HEK293 (cell line): ENCODE data around the gene CCDC117.

ENCODE experiments used
- BCL11B ChIP-seq: fragments of 450-650 bp; formaldehyde crosslinking; IDR thresholded peaks from 2 replicates; pipeline ENCODE4 v1.5.1; 2016; ENCODE audit warnings: low read depth, missing biosample characterization, missing genetic modification characterization
- GFI1B ChIP-seq: fragments of 450-650 bp; formaldehyde crosslinking; IDR thresholded peaks from 2 replicates; pipeline ENCODE4 v1.5.1; 2016; ENCODE audit warnings: missing biosample characterization, missing genetic modification characterization
- GLIS1 ChIP-seq: fragments of 450-650 bp; formaldehyde crosslinking; IDR thresholded peaks from 2 replicates; pipeline ENCODE4 v1.5.1; 2016; ENCODE audit warnings: missing biosample characterization, missing genetic modification characterization
- HOXC10 ChIP-seq: sonication (generic); formaldehyde crosslinking; IDR thresholded peaks from 2 replicates; pipeline ENCODE4 v1.8.1; 2023; ENCODE audit warnings: mild to moderate bottlenecking, missing genetic modification reagents
- KLF7 ChIP-seq: fragments of 450-650 bp; formaldehyde crosslinking; IDR thresholded peaks from 2 replicates; pipeline ENCODE4 v1.5.1; 2016; ENCODE audit warnings: missing biosample characterization, missing genetic modification characterization, borderline replicate concordance
- REPIN1 ChIP-seq: fragments of 450-650 bp; formaldehyde crosslinking; IDR thresholded peaks from 2 replicates; pipeline ENCODE4 v1.5.1; 2017; ENCODE audit warnings: missing biosample characterization, missing genetic modification characterization, low read depth
- SCRT1 ChIP-seq: fragments of 450-650 bp; formaldehyde crosslinking; IDR thresholded peaks from 2 replicates; pipeline ENCODE4 v1.5.1; 2016; ENCODE audit warnings: missing biosample characterization, missing genetic modification characterization, borderline replicate concordance
- TRIM28 ChIP-seq: IDR thresholded peaks from 2 replicates; pipeline ENCODE4 v1.6.1; 2011; ENCODE audit warnings: low read length, control low read depth, borderline replicate concordance
- ZBTB21 ChIP-seq: fragments of 450-650 bp; formaldehyde crosslinking; IDR thresholded peaks from 2 replicates; pipeline ENCODE4 v1.5.1; 2017; ENCODE audit warnings: missing biosample characterization, missing genetic modification characterization
- ZFP3 ChIP-seq: fragments of 450-650 bp; formaldehyde crosslinking; IDR thresholded peaks from 2 replicates; pipeline ENCODE4 v1.5.1; 2016; ENCODE audit warnings: low read depth, missing biosample characterization, missing genetic modification characterization
- ZNF133 ChIP-seq: fragments of 450-650 bp; formaldehyde crosslinking; IDR thresholded peaks from 2 replicates; pipeline ENCODE4 v1.5.1; 2016; ENCODE audit warnings: missing biosample characterization, missing genetic modification characterization
- ZNF157 ChIP-seq: fragments of 450-650 bp; formaldehyde crosslinking; IDR thresholded peaks from 2 replicates; pipeline ENCODE4 v1.5.1; 2016; ENCODE audit warnings: missing biosample characterization, missing genetic modification characterization
- ZNF223 ChIP-seq: fragments of 450-650 bp; formaldehyde crosslinking; IDR thresholded peaks from 2 replicates; pipeline ENCODE4 v1.5.1; 2016; ENCODE audit warnings: missing biosample characterization, missing genetic modification characterization
- ZNF266 ChIP-seq: fragments of 450-650 bp; formaldehyde crosslinking; IDR thresholded peaks from 2 replicates; pipeline ENCODE4 v1.5.1; 2016; ENCODE audit warnings: missing biosample characterization, missing genetic modification characterization, low read depth
- ZNF274 ChIP-seq, 2 experiments: fragments of 200-500 bp in 1 of 2; fragments of 450-650 bp in 1 of 2; sonication (Bioruptor generic) in 1 of 2; formaldehyde crosslinking in 1 of 2; IDR thresholded peaks; 2 replicates each; pipeline versions ENCODE4 v1.5.1 to v1.6.1; 2014 to 2016; ENCODE audit warnings: borderline replicate concordance in 1 of 2, inconsistent platforms in 1 of 2, low read length in 1 of 2, missing biosample characterization in 1 of 2, missing genetic modification characterization in 1 of 2
- ZNF311 ChIP-seq: fragments of 450-650 bp; formaldehyde crosslinking; IDR thresholded peaks from 2 replicates; pipeline ENCODE4 v1.5.1; 2017; ENCODE audit warnings: missing biosample characterization, missing genetic modification characterization, borderline replicate concordance
- ZNF37A ChIP-seq: fragments of 450-650 bp; IDR thresholded peaks from 2 replicates; pipeline ENCODE4 v1.5.1; 2018; ENCODE audit warnings: missing biosample characterization, missing genetic modification characterization
- ZNF544 ChIP-seq: fragments of 450-650 bp; formaldehyde crosslinking; IDR thresholded peaks from 2 replicates; pipeline ENCODE4 v1.5.0; 2017; ENCODE audit warnings: missing biosample characterization, missing genetic modification characterization
- ZNF549 ChIP-seq: fragments of 450-650 bp; IDR thresholded peaks from 2 replicates; pipeline ENCODE4 v1.5.1; 2018; ENCODE audit warnings: missing biosample characterization, missing genetic modification characterization, mild to moderate bottlenecking, inconsistent platforms, moderate library complexity
- ZNF555 ChIP-seq: fragments of 450-650 bp; formaldehyde crosslinking; conservative IDR thresholded peaks from 2 replicates; pipeline ENCODE4 v1.5.1; 2017; ENCODE audit warnings: missing biosample characterization, mild to moderate bottlenecking, missing genetic modification characterization, inconsistent platforms
- ZNF621 ChIP-seq: fragments of 450-650 bp; formaldehyde crosslinking; IDR thresholded peaks from 2 replicates; pipeline ENCODE4 v1.5.1; 2017; ENCODE audit warnings: missing biosample characterization, missing genetic modification characterization
- ZNF670 ChIP-seq: fragments of 450-650 bp; formaldehyde crosslinking; IDR thresholded peaks from 2 replicates; pipeline ENCODE4 v1.5.1; 2016; ENCODE audit warnings: missing biosample characterization, missing genetic modification characterization, low read depth
- ZNF701 ChIP-seq: fragments of 450-650 bp; formaldehyde crosslinking; IDR thresholded peaks from 2 replicates; pipeline ENCODE4 v1.5.1; 2016; ENCODE audit warnings: missing biosample characterization, missing genetic modification characterization
- ZNF791 ChIP-seq: fragments of 450-650 bp; formaldehyde crosslinking; IDR thresholded peaks from 2 replicates; pipeline ENCODE4 v1.5.1; 2016; ENCODE audit warnings: missing biosample characterization, missing genetic modification characterization
- ZNF837 ChIP-seq: fragments of 450-650 bp; formaldehyde crosslinking; IDR thresholded peaks from 2 replicates; pipeline ENCODE4 v1.5.1; 2016; ENCODE audit warnings: missing biosample characterization, missing genetic modification characterization
- TF ChIP-seq, protein P1 (sequence below): fragments of 450-650 bp; formaldehyde crosslinking; conservative IDR thresholded peaks from 2 replicates; pipeline ENCODE4 v1.5.1; 2016; ENCODE audit warnings: low read depth, missing biosample characterization, missing genetic modification characterization
- TF ChIP-seq, protein P2 (sequence below): fragments of 450-650 bp; formaldehyde crosslinking; optimal IDR thresholded peaks from 2 replicates; pipeline ENCODE3; 2016; ENCODE audit warnings: missing biosample characterization, mild to moderate bottlenecking, missing genetic modification characterization
- TF ChIP-seq, protein P3 (sequence below): fragments of 450-650 bp; formaldehyde crosslinking; IDR thresholded peaks from 2 replicates; pipeline ENCODE4 v1.5.1; 2016; ENCODE audit warnings: missing biosample characterization, missing genetic modification characterization
- TF ChIP-seq, protein P4 (sequence below): fragments of 450-650 bp; formaldehyde crosslinking; IDR thresholded peaks from 2 replicates; pipeline ENCODE4 v1.5.1; 2017; ENCODE audit warnings: missing biosample characterization, mild to moderate bottlenecking, missing genetic modification characterization, moderate library complexity

CCDC117 gene

DNA sequence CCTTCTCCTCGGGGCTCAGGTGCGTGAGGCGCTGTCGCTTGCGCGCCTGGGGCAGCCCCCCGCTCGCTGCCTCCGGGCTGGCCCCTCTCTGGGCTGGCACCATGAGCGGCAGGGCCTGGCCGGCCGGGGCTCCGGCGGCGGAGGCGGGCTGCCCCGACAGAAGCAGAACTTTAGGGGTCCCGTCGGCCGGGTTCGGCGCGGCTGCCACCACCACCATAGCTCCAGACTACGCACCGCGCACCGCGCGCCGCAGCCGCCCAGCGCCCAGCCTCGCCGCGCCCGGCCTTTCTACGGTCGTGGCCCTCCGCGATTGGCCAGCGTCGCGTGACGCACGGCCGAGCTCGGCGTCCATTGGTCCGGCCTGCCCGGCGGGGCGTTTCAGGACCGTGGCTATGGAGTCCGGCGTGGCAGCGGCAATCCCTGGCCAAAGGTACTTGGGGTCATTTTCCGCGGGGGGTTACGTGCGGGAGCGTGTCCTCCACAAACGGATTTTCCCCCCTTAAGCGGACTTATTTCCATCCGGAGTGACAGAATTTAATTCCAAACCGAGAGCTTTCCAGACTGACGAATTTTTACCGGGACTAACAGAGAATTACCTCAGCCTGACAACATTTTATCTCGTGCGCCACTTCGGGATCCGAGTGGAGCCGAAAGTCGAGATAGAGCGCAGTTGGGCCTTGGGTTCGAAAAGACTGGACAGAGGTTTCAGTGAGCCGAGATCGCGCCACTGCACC lies 28.0 kb downstream of the CCDC117 start, which contains the start of gene XBP1 (continued):
- TF ChIP-seq ZNF555 (tag by site-specific recombination) (no peak), ZNF37A (tag by site-specific recombination) (no peak), GLIS1 (tag by site-specific recombination) (peak; percentile 59), ZNF544 (tag by site-specific recombination) (no peak), ZNF670 (tag by site-specific recombination) (no peak), SCRT1 (tag by site-specific recombination) (no peak), REPIN1 (no peak), ZNF133 (no peak), ZNF274 (IDR thresholded peaks at IDR 0.05; ENCODE audit: low read length) (no peak), ZNF274 (tag by site-specific recombination; IDR thresholded peaks at IDR 0.05; ENCODE audit: borderline replicate concordance) (no peak), ZNF837 (no peak), TRIM28 (no peak), GFI1B (tag by site-specific recombination) (no peak), ZFP3 (tag by site-specific recombination) (no peak), BCL11B (tag by site-specific recombination) (peak; percentile 65; the same call in 1 of the 2 replicates), ZNF549 (tag by site-specific recombination) (no peak), ZNF157 (tag by site-specific recombination) (no peak), ZNF701 (tag by site-specific recombination) (no peak), ZNF621 (no peak), ZBTB21 (tag by site-specific recombination) (0 out of 2 replicates have a peak, but pooled peaks have one; percentile 12), ZNF223 (tag by site-specific recombination) (no peak), HOXC10 (CRISPR knock-in tag) (no peak), KLF7 (tag by site-specific recombination) (no peak), ZNF266 (no peak), ZNF311 (no peak), ZNF791 (tag by site-specific recombination) (no peak)
- TF ChIP-seq, protein P1, sequence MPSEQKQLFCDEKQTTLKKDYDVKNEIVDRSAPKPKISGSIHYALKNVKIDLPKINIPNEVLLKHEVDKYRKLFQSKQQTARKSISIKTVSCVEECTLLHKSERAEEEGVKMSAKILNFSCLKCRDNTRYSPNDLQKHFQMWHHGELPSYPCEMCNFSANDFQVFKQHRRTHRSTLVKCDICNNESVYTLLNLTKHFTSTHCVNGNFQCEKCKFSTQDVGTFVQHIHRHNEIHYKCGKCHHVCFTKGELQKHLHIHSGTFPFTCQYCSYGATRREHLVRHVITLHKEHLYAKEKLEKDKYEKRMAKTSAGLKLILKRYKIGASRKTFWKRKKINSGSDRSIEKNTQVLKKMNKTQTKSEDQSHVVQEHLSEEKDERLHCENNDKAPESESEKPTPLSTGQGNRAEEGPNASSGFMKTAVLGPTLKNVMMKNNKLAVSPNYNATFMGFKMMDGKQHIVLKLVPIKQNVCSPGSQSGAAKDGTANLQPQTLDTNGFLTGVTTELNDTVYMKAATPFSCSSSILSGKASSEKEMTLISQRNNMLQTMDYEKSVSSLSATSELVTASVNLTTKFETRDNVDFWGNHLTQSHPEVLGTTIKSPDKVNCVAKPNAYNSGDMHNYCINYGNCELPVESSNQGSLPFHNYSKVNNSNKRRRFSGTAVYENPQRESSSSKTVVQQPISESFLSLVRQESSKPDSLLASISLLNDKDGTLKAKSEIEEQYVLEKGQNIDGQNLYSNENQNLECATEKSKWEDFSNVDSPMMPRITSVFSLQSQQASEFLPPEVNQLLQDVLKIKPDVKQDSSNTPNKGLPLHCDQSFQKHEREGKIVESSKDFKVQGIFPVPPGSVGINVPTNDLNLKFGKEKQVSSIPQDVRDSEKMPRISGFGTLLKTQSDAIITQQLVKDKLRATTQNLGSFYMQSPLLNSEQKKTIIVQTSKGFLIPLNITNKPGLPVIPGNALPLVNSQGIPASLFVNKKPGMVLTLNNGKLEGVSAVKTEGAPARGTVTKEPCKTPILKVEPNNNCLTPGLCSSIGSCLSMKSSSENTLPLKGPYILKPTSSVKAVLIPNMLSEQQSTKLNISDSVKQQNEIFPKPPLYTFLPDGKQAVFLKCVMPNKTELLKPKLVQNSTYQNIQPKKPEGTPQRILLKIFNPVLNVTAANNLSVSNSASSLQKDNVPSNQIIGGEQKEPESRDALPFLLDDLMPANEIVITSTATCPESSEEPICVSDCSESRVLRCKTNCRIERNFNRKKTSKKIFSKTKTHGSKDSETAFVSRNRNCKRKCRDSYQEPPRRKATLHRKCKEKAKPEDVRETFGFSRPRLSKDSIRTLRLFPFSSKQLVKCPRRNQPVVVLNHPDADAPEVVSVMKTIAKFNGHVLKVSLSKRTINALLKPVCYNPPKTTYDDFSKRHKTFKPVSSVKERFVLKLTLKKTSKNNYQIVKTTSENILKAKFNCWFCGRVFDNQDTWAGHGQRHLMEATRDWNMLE (tag by site-specific recombination) = 0 out of 2 replicates have a peak, but pooled peaks have one; percentile 13
- TF ChIP-seq, protein P2, sequence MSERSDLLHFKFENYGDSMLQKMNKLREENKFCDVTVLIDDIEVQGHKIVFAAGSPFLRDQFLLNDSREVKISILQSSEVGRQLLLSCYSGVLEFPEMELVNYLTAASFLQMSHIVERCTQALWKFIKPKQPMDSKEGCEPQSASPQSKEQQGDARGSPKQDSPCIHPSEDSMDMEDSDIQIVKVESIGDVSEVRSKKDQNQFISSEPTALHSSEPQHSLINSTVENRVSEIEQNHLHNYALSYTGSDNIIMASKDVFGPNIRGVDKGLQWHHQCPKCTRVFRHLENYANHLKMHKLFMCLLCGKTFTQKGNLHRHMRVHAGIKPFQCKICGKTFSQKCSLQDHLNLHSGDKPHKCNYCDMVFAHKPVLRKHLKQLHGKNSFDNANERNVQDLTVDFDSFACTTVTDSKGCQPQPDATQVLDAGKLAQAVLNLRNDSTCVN = peak; percentile 77
- TF ChIP-seq, protein P3, sequence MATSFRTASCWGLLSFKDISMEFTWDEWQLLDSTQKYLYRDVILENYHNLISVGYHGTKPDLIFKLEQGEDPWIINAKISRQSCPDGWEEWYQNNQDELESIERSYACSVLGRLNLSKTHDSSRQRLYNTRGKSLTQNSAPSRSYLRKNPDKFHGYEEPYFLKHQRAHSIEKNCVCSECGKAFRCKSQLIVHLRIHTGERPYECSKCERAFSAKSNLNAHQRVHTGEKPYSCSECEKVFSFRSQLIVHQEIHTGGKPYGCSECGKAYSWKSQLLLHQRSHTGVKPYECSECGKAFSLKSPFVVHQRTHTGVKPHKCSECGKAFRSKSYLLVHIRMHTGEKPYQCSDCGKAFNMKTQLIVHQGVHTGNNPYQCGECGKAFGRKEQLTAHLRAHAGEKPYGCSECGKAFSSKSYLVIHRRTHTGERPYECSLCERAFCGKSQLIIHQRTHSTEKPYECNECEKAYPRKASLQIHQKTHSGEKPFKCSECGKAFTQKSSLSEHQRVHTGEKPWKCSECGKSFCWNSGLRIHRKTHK = no peak
- TF ChIP-seq, protein P4, sequence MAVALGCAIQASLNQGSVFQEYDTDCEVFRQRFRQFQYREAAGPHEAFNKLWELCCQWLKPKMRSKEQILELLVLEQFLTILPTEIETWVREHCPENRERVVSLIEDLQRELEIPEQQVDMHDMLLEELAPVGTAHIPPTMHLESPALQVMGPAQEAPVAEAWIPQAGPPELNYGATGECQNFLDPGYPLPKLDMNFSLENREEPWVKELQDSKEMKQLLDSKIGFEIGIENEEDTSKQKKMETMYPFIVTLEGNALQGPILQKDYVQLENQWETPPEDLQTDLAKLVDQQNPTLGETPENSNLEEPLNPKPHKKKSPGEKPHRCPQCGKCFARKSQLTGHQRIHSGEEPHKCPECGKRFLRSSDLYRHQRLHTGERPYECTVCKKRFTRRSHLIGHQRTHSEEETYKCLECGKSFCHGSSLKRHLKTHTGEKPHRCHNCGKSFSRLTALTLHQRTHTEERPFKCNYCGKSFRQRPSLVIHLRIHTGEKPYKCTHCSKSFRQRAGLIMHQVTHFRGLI (tag by site-specific recombination) = peak; percentile 83
